Measurements from ENCODE around the gene CCDC3.

The CCDC3 gene

GRCh38 chr10:12974078-12974477, 27.4 kb downstream of the CCDC3 start:
- no peak overlapping the region for H3K9ac ChIP-seq (ENCODE audit: low read depth, low read length)
- no peaks in the 10 kb centered on the region for H3K9me3 ChIP-seq (ENCODE audit: insufficient read depth, low read depth, low read length)
- no peak overlapping the region for H3K4me3 ChIP-seq (ENCODE audit: low read length)
- no peaks in the 10 kb centered on the region for H3K36me3 ChIP-seq (ENCODE audit: insufficient read depth, low read depth, low read length)
- no peaks in the 10 kb centered on the region for H3K4me1 ChIP-seq (ENCODE audit: insufficient read depth, low read length)
- no peak overlapping the region for H3K27ac ChIP-seq (ENCODE audit: low read length)
- H3K27me3 ChIP-seq (ENCODE audit: insufficient read depth, low read length), result no peaks in the 10 kb centered on the region

- H3K4me3 ChIP-seq (ENCODE audit: low read length), result no peak overlapping the region
Observed at GRCh38 chr10:12973149-12973718, 28.3 kb downstream of the CCDC3 start.

DNA sequence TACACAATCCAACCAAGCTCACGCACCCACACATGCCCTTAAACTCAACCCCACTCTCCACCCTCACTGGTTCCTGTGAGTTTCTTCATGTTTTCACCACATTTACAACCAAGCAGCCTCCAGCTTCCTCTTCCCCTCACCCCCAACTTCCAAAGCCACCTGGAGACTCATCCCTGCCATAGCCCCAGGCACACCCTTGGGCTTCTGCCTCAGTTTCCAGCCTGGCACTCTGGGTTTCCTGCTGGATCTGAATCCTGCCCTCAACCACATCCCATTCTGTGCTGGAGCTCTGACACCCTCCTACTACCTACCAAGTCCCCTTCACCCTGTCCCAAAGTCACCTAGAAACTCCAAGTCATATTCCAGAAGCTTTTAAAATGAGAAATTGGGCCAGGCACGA, 29.4 kb downstream of the CCDC3 start:
- H3K9ac ChIP-seq (ENCODE audit: low read depth, low read length), result no peak overlapping the region
- H3K36me3 ChIP-seq (ENCODE audit: insufficient read depth, low read depth, low read length), result no peaks in the 10 kb centered on the region
- H3K4me3 ChIP-seq (ENCODE audit: low read length), result no peak overlapping the region
- H3K4me1 ChIP-seq (ENCODE audit: insufficient read depth, low read length), result no peaks in the 10 kb centered on the region
- H3K9me3 ChIP-seq (ENCODE audit: insufficient read depth, low read depth, low read length), result no peaks in the 10 kb centered on the region
- no peak overlapping the region for H3K27ac ChIP-seq (ENCODE audit: low read length)
- no peaks in the 10 kb centered on the region for H3K27me3 ChIP-seq (ENCODE audit: insufficient read depth, low read length)

More at GRCh38 chr10:12973149-12973718, 28.3 kb downstream of the CCDC3 start:
- no peaks in the 10 kb centered on the region for H3K9me3 ChIP-seq (ENCODE audit: insufficient read depth, low read depth, low read length)
- H3K9ac ChIP-seq (ENCODE audit: low read depth, low read length), result no peak overlapping the region
- H3K27me3 ChIP-seq (ENCODE audit: insufficient read depth, low read length), result no peaks in the 10 kb centered on the region
- no peaks in the 10 kb centered on the region for H3K36me3 ChIP-seq (ENCODE audit: insufficient read depth, low read depth, low read length)
- H3K4me1 ChIP-seq (ENCODE audit: insufficient read depth, low read length), result no peaks in the 10 kb centered on the region
- no peak overlapping the region for H3K27ac ChIP-seq (ENCODE audit: low read length)

GRCh38 chr10:12971001-12971788, 30.3 kb downstream of the CCDC3 start:
- H3K4me1 ChIP-seq (ENCODE audit: insufficient read depth, low read length), result no peaks in the 10 kb centered on the region
- no peaks in the 10 kb centered on the region for H3K9me3 ChIP-seq (ENCODE audit: insufficient read depth, low read depth, low read length)
- no peak overlapping the region for H3K9ac ChIP-seq (ENCODE audit: low read depth, low read length)
- no peak overlapping the region for H3K4me3 ChIP-seq (ENCODE audit: low read length)
- no peaks in the 10 kb centered on the region for H3K36me3 ChIP-seq (ENCODE audit: insufficient read depth, low read depth, low read length)
- no peak overlapping the region for H3K27ac ChIP-seq (ENCODE audit: low read length)
- H3K27me3 ChIP-seq (ENCODE audit: insufficient read depth, low read length), result no peaks in the 10 kb centered on the region

DNA sequence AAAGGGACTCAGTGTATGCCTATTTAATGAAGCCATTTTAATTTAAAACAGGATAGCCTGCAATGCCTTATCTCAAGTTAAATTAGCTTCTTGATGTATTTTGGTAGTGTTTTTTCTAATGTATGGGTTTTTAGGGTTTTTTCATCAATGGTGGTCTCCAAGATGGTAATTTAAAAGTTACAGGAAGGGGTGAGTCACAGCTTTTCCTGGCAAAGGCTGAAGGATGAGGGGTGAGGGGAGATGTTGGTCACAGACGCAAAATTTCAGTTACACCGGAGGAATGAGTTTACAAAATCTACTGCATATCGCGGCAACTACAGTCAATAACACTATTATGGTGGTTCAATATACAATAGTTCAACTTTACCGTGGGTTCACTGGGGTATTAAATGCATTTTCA, 31.6 kb downstream of the CCDC3 start:
- no peak overlapping the region for H3K4me3 ChIP-seq (ENCODE audit: low read length)
- no peaks in the 10 kb centered on the region for H3K27me3 ChIP-seq (ENCODE audit: insufficient read depth, low read length)
- no peaks in the 10 kb centered on the region for H3K9me3 ChIP-seq (ENCODE audit: insufficient read depth, low read depth, low read length)
- no peaks in the 10 kb centered on the region for H3K36me3 ChIP-seq (ENCODE audit: insufficient read depth, low read depth, low read length)
- H3K9ac ChIP-seq (ENCODE audit: low read depth, low read length), result no peak overlapping the region
- H3K27ac ChIP-seq (ENCODE audit: low read length), result no peak overlapping the region
- H3K4me1 ChIP-seq (ENCODE audit: insufficient read depth, low read length), result 0 out of 2 replicates have a peak, but pooled peaks cover 2% of the 10 kb centered on the region

DNA sequence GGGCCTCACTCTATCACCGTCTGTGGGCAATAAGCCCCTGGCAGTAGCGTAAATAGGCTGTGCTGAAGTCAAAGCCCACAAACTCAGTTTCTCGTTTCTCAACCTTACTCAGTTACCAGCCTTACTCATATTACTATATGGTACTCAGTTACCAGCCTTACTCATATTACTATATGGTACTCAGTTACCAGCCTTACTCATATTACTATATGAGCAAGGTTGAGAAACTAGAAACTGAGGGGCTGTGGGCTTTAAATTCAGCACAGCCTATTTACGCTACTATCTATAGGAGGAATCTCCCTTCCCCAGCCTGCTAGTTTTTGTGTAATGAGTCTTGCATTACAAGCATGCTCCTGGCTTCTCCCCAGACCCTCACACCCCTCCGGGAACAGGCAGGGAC, 35.4 kb downstream of the CCDC3 start:
- H3K36me3 ChIP-seq (ENCODE audit: insufficient read depth, low read depth, low read length), result no peaks in the 10 kb centered on the region
- 0 out of 2 replicates have a peak, but pooled peaks cover 3% of the 10 kb centered on the region for H3K4me1 ChIP-seq (ENCODE audit: insufficient read depth, low read length)
- H3K9me3 ChIP-seq (ENCODE audit: insufficient read depth, low read depth, low read length), result no peaks in the 10 kb centered on the region
- H3K27me3 ChIP-seq (ENCODE audit: insufficient read depth, low read length), result no peaks in the 10 kb centered on the region
- H3K4me3 ChIP-seq (ENCODE audit: low read length), result no peak overlapping the region
- H3K9ac ChIP-seq (ENCODE audit: low read depth, low read length), result no peak overlapping the region
- H3K27ac ChIP-seq (ENCODE audit: low read length), result no peak overlapping the region

DNA sequence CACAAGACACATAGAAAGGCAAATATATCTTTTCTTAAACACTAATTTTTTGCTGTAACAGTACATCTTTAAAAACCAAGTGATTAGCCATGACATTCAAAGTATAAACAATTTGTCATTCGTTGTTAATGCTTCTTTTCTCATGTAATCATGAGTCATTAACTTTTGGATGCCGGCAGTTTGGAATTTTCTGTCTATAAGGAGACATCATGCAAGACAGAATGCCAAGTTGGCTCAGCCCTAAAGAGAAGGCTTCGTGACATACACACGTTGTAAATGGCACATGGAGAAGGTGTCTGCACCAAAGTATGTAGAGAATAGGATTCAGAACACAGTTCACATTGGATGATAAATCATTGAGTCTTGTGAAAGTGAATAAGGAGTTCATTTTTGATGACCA, 35.9 kb downstream of the CCDC3 start:
- no peak overlapping the region for H3K4me3 ChIP-seq (ENCODE audit: low read length)
- H3K9me3 ChIP-seq (ENCODE audit: insufficient read depth, low read depth, low read length), result no peaks in the 10 kb centered on the region
- H3K9ac ChIP-seq (ENCODE audit: low read depth, low read length), result no peak overlapping the region
- H3K4me1 ChIP-seq (ENCODE audit: insufficient read depth, low read length), result 0 out of 2 replicates have a peak, but pooled peaks cover 3% of the 10 kb centered on the region
- H3K27ac ChIP-seq (ENCODE audit: low read length), result no peak overlapping the region
- no peaks in the 10 kb centered on the region for H3K27me3 ChIP-seq (ENCODE audit: insufficient read depth, low read length)
- H3K36me3 ChIP-seq (ENCODE audit: insufficient read depth, low read depth, low read length), result no peaks in the 10 kb centered on the region

GRCh38 chr10:12962556-12962955, 39.0 kb downstream of the CCDC3 start:
- Histone ChIP-seq H3K27me3 (ENCODE audit: insufficient read depth, low read length) (no peaks in the 10 kb centered on the region), H3K4me1 (ENCODE audit: insufficient read depth, low read length) (0 out of 2 replicates have a peak, but pooled peaks cover 3% of the 10 kb centered on the region), H3K9ac (ENCODE audit: low read depth, low read length) (no peak overlapping the region), H3K36me3 (ENCODE audit: insufficient read depth, low read depth, low read length) (no peaks in the 10 kb centered on the region), H3K4me3 (ENCODE audit: low read length) (no peak overlapping the region), H3K27ac (ENCODE audit: low read length) (no peak overlapping the region), H3K9me3 (ENCODE audit: insufficient read depth, low read depth, low read length) (no peaks in the 10 kb centered on the region)

GRCh38 chr10:12961416-12962205, 39.9 kb downstream of the CCDC3 start:
- Histone ChIP-seq H3K36me3 (ENCODE audit: insufficient read depth, low read depth, low read length) (no peaks in the 10 kb centered on the region), H3K4me3 (ENCODE audit: low read length) (no peak overlapping the region), H3K9ac (ENCODE audit: low read depth, low read length) (no peak overlapping the region), H3K9me3 (ENCODE audit: insufficient read depth, low read depth, low read length) (no peaks in the 10 kb centered on the region), H3K4me1 (ENCODE audit: insufficient read depth, low read length) (0 out of 2 replicates have a peak, but pooled peaks cover 3% of the 10 kb centered on the region), H3K27me3 (ENCODE audit: insufficient read depth, low read length) (no peaks in the 10 kb centered on the region), H3K27ac (ENCODE audit: low read length) (no peak overlapping the region)

DNA sequence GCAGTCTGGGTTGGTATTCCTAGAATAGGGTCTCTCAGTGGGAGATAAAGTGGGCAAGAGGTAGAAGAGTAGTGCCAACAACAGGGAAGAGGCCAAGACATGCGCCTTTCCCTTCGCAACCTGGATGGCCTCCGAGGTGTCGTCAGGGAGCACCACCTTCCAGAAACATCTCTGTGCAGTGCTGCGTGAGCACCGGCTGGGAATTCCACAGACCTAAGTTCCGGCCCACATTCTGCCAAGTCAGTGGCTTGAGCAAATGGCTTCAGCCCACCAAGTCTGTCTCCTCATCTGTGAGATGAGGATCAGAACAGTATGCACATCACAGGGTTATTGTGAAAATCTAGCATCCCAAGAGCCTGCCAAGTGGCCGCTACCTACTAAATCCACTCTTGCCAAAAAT, 40.6 kb downstream of the CCDC3 start:
- Histone ChIP-seq H3K27me3 (ENCODE audit: insufficient read depth, low read length) (no peaks in the 10 kb centered on the region), H3K9me3 (ENCODE audit: insufficient read depth, low read depth, low read length) (no peaks in the 10 kb centered on the region; the same call in 1 of the 2 replicates), H3K36me3 (ENCODE audit: insufficient read depth, low read depth, low read length) (no peaks in the 10 kb centered on the region), H3K4me3 (ENCODE audit: low read length) (no peak overlapping the region), H3K4me1 (ENCODE audit: insufficient read depth, low read length) (0 out of 2 replicates have a peak, but pooled peaks cover 3% of the 10 kb centered on the region), H3K27ac (ENCODE audit: low read length) (no peak overlapping the region), H3K9ac (ENCODE audit: low read depth, low read length) (no peak overlapping the region)

GRCh38 chr10:12960334-12960898, 41.1 kb downstream of the CCDC3 start:
- no peaks in the 10 kb centered on the region for H3K27me3 ChIP-seq (ENCODE audit: insufficient read depth, low read length)
- no peaks in the 10 kb centered on the region; the same call in 1 of the 2 replicates for H3K9me3 ChIP-seq (ENCODE audit: insufficient read depth, low read depth, low read length)
- no peak overlapping the region for H3K9ac ChIP-seq (ENCODE audit: low read depth, low read length)
- no peak overlapping the region for H3K27ac ChIP-seq (ENCODE audit: low read length)
- no peaks in the 10 kb centered on the region for H3K36me3 ChIP-seq (ENCODE audit: insufficient read depth, low read depth, low read length)
- 0 out of 2 replicates have a peak, but pooled peaks cover 3% of the 10 kb centered on the region for H3K4me1 ChIP-seq (ENCODE audit: insufficient read depth, low read length)
- H3K4me3 ChIP-seq (ENCODE audit: low read length), result no peak overlapping the region

Data from iPS-20b (cell line).